ENCODE results near the gene LAMB1. TPM values are rescaled to one million over a fixed set of nuclear protein-coding genes. Genes with fewer than 3 reads are reported as not detected.

LAMB1 gene
- total RNA-seq, 4 donors from 2014 or later: 87.9 to 322 (median 200) TPM

GRCh38 chr7:107980671-107981190 lies 22.2 kb downstream of the LAMB1 start:
- intact Hi-C loops (cut with DNase I; ENCODE audit: low total_unique reads): no loop called here
- Histone ChIP-seq H3K36me3 (no peaks in the 10 kb centered on the region), H3K27me3 (no peaks in the 10 kb centered on the region), H3K4me3 (no peak overlapping the region), H3K9me3 (no peaks in the 10 kb centered on the region), H3K27ac (no peak overlapping the region), H3K4me1 (no peaks in the 10 kb centered on the region)
- no peak for DNase-seq
- TF ChIP-seq POLR2A (IDR thresholded peaks at IDR 0.05) (no peak), CTCF (IDR thresholded peaks at IDR 0.05) (no peak)

- Histone ChIP-seq H3K4me1 (no peaks in the 10 kb centered on the region), H3K27ac (no peak overlapping the region), H3K27me3 (no peaks in the 10 kb centered on the region), H3K36me3 (no peaks in the 10 kb centered on the region), H3K4me3 (no peak overlapping the region), H3K9me3 (no peaks in the 10 kb centered on the region)
- intact Hi-C loops (cut with DNase I; ENCODE audit: low total_unique reads): no loop called here
- no peak for DNase-seq
- TF ChIP-seq CTCF (IDR thresholded peaks at IDR 0.05) (no peak), POLR2A (IDR thresholded peaks at IDR 0.05) (no peak)
Measured at GRCh38 chr7:107980171-107980570, 22.8 kb downstream of the LAMB1 start.

- Histone ChIP-seq H3K4me3 (no peak overlapping the region), H3K27me3 (no peaks in the 10 kb centered on the region), H3K27ac (no peak overlapping the region), H3K36me3 (no peaks in the 10 kb centered on the region), H3K9me3 (no peaks in the 10 kb centered on the region), H3K4me1 (no peaks in the 10 kb centered on the region)
- intact Hi-C loops (cut with DNase I; ENCODE audit: low total_unique reads): no loop called here
- DNase-seq: no peak
- TF ChIP-seq CTCF (IDR thresholded peaks at IDR 0.05) (no peak), POLR2A (IDR thresholded peaks at IDR 0.05) (no peak)
Measured at GRCh38 chr7:107978815-107979408, 24.0 kb downstream of the LAMB1 start.

- DNase-seq: no peak
- TF ChIP-seq POLR2A (IDR thresholded peaks at IDR 0.05) (no peak), CTCF (IDR thresholded peaks at IDR 0.05) (no peak)
- H3K9me3 ChIP-seq: no peaks in the 10 kb centered on the region
- no peaks in the 10 kb centered on the region for H3K4me1 ChIP-seq
- intact Hi-C loops (cut with DNase I; ENCODE audit: low total_unique reads): no loop called here
- H3K27ac ChIP-seq: peak overlapping the region in 1 of 2 donors; percentile 3
- no peaks in the 10 kb centered on the region for H3K36me3 ChIP-seq
- no peaks in the 10 kb centered on the region for H3K27me3 ChIP-seq
- no peak overlapping the region for H3K4me3 ChIP-seq
Measured at GRCh38 chr7:107977048-107977447, 25.9 kb downstream of the LAMB1 start.

GRCh38 chr7:107976620-107977019 lies 26.3 kb downstream of the LAMB1 start:
- Histone ChIP-seq H3K27ac (no peak overlapping the region), H3K4me3 (no peak overlapping the region), H3K4me1 (peaks cover 0 to under 1% of the 10 kb centered on the region in 2 donors), H3K36me3 (no peaks in the 10 kb centered on the region), H3K9me3 (no peaks in the 10 kb centered on the region), H3K27me3 (no peaks in the 10 kb centered on the region)
- DNase-seq: no peak
- intact Hi-C loops (cut with DNase I; ENCODE audit: low total_unique reads): no loop called here
- TF ChIP-seq POLR2A (IDR thresholded peaks at IDR 0.05) (no peak), CTCF (IDR thresholded peaks at IDR 0.05) (no peak)
